Mammary epithelial cell (primary cell): Measurements from ENCODE around the gene PNRC2.

ENCODE experiments used
- CTCF ChIP-seq, 2 donors: IDR thresholded peaks in 1 of 2; conservative IDR thresholded peaks in 1 of 2; 2 replicates each; pipeline ENCODE4 v1.5.1; 2011 to 2012; ENCODE audit warnings: inconsistent platforms in 2 of 2, low read length in 2 of 2, mild to moderate bottlenecking in 2 of 2, control low read depth in 1 of 2, low read depth in 1 of 2; ENCODE audit not compliant: insufficient read depth in 1 of 2; ENCODE audit errors: extremely low read depth in 1 of 2
- EZH2 ChIP-seq: IDR thresholded peaks from 2 replicates; pipeline ENCODE4 v1.6.1; 2012; ENCODE audit warnings: low read length, inconsistent platforms, borderline replicate concordance

- TF ChIP-seq CTCF (conservative IDR thresholded peaks at IDR 0.05 in 1 of 2, IDR thresholded peaks at IDR 0.05 in 1 of 2; ENCODE audit: extremely low read depth in 1 of 2, insufficient read depth in 1 of 2, low read depth in 1 of 2, low read length in 2 of 2): peak in 1 of 2 donors; percentile 41
- TF ChIP-seq EZH2: no peak
Measured at GRCh38 chr1:23979881-23980727, 20.5 kb downstream of the PNRC2 start, which contains the start of gene SRSF10.
